ENCODE measurements around the gene SLC30A5. TPM values are rescaled to one million over a fixed set of nuclear protein-coding genes. Genes with fewer than 3 reads are reported as not detected.
A peak's percentile ranks its signal among the peaks of the same experiment; 100 is the strongest.
"Not testable (repeated sequence)": the region's sequence is repeated elsewhere in the genome, so short reads cannot be mapped to it uniquely, and the experiment has no call there.

The SLC30A5 gene
- total RNA-seq, 1 donor from 2014 or later = 60.8 TPM

- Mint-ChIP-seq H3K4me3 (no peak overlapping the region), H3K27me3 (ENCODE audit: insufficient read depth) (no peaks in the 10 kb centered on the region), H3K27ac (no peak overlapping the region), H3K9me3 (no peaks in the 10 kb centered on the region), H3K36me3 (ENCODE audit: low read depth) (no peaks in the 10 kb centered on the region), H3K4me1 (ENCODE audit: low read depth) (peaks cover 12% of the 10 kb centered on the region)
- DNase-seq (ENCODE audit: low spot score) = no peak
- intact Hi-C loops (cut with micrococcal nuclease) = no loop called here
These were observed 10.4 kb upstream of the SLC30A5 start for GRCh38 chr5:69083412-69083811.

- intact Hi-C loops (cut with micrococcal nuclease) = no loop called here
- DNase-seq (ENCODE audit: low spot score) = no peak
- H3K27me3 Mint-ChIP-seq (ENCODE audit: insufficient read depth) = no peaks in the 10 kb centered on the region
- no peaks in the 10 kb centered on the region for H3K36me3 Mint-ChIP-seq (ENCODE audit: low read depth)
- H3K27ac Mint-ChIP-seq = no peak overlapping the region
- H3K9me3 Mint-ChIP-seq = no peaks in the 10 kb centered on the region
- no peak overlapping the region for H3K4me3 Mint-ChIP-seq
- peaks cover 12% of the 10 kb centered on the region for H3K4me1 Mint-ChIP-seq (ENCODE audit: low read depth)
These were observed 9.6 kb upstream of the SLC30A5 start for GRCh38 chr5:69084195-69084594.

DNA sequence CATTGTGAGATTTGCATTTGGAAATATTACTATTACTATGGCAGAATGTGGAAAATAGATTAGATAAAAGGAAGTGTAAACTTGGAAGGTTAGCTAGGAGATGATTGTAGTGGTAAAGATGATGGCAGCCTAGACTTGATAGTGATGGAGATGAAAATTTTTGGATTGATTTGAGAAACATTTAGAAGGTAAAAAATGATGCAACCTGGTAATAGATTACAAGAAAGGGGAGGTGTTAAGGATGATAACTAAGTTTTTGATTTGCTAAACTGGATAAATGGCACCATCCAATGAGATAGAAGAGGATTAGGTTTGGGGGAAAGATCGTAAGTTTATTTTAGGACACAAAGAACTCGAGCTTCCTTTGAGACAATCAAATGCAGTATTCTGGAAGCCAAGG, 8.9 kb upstream of the SLC30A5 start:
- intact Hi-C loops (cut with micrococcal nuclease) = no loop called here
- no peak for DNase-seq (ENCODE audit: low spot score)
- Mint-ChIP-seq H3K9me3 (no peaks in the 10 kb centered on the region), H3K27ac (no peak overlapping the region), H3K4me3 (no peak overlapping the region), H3K36me3 (ENCODE audit: low read depth) (no peaks in the 10 kb centered on the region), H3K4me1 (ENCODE audit: low read depth) (peaks cover 12% of the 10 kb centered on the region), H3K27me3 (ENCODE audit: insufficient read depth) (no peaks in the 10 kb centered on the region)

DNA sequence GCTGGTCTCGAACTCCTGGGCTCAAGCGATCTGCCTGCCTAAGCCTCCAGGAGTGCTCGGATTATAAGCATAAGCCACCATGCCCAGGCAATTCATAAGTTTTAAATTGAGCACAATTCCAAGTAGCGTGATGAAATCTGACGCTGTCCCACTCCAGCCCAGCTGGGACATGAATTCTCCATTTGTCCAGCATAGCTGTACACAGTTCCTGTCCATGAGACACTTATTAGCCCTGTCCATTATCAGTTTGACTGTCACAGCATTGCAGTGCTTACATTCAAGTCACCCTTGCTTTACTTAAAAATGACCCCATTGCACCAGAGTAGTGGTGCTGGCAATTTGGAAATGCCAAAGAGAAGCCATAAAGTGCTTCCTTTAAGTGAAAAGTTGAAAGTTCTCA, 7.6 kb upstream of the SLC30A5 start:
- no peaks in the 10 kb centered on the region for H3K36me3 Mint-ChIP-seq (ENCODE audit: low read depth)
- peaks cover 15% of the 10 kb centered on the region for H3K4me1 Mint-ChIP-seq (ENCODE audit: low read depth)
- H3K27ac Mint-ChIP-seq = no peak overlapping the region
- no peak overlapping the region for H3K4me3 Mint-ChIP-seq
- no peaks in the 10 kb centered on the region for H3K9me3 Mint-ChIP-seq
- intact Hi-C loops (cut with micrococcal nuclease) = no loop called here
- no peak for DNase-seq (ENCODE audit: low spot score)
- H3K27me3 Mint-ChIP-seq (ENCODE audit: insufficient read depth) = no peaks in the 10 kb centered on the region

- H3K27ac Mint-ChIP-seq; H3K27me3 Mint-ChIP-seq (ENCODE audit: insufficient read depth); H3K36me3 Mint-ChIP-seq (ENCODE audit: low read depth); DNase-seq (ENCODE audit: low spot score); H3K4me3 Mint-ChIP-seq; H3K9me3 Mint-ChIP-seq; intact Hi-C loops (cut with micrococcal nuclease): not testable (repeated sequence)
- peaks cover 25% of the 10 kb centered on the region for H3K4me1 Mint-ChIP-seq (ENCODE audit: low read depth)
These were observed 5.8 kb upstream of the SLC30A5 start for GRCh38 chr5:69088006-69088405.

DNA sequence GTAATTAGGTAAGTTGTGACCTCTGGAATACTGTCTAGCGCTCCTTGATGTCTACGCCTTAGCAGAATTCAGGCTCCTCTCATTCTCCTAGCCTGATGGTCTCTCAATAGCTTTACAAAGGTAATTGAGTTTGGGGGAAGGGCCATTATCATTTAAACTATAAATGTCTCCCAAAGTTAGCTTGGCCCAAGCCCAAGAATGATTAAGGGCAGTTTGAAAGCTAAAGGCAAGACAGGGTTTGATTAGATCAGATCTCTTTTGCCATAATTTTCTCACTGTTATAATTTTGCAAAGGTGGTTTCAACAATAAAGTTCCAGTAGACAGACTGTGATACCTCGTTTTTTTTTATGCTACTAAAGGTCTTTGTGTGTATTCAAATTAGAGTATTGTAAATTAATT, 3.7 kb upstream of the SLC30A5 start:
- H3K4me3 Mint-ChIP-seq = no peak overlapping the region
- H3K27ac Mint-ChIP-seq = no peak overlapping the region
- no peaks in the 10 kb centered on the region for H3K9me3 Mint-ChIP-seq
- peaks cover under 1% of the 10 kb centered on the region for H3K36me3 Mint-ChIP-seq (ENCODE audit: low read depth)
- intact Hi-C loops (cut with micrococcal nuclease) = no loop called here
- H3K27me3 Mint-ChIP-seq (ENCODE audit: insufficient read depth) = no peaks in the 10 kb centered on the region
- peaks cover 21% of the 10 kb centered on the region for H3K4me1 Mint-ChIP-seq (ENCODE audit: low read depth)
- DNase-seq (ENCODE audit: low spot score) = no peak

GRCh38 chr5:69091771-69092170, 2.0 kb upstream of the SLC30A5 start:
- Mint-ChIP-seq H3K36me3 (ENCODE audit: low read depth) (peaks cover 7% of the 10 kb centered on the region), H3K4me3 (no peak overlapping the region), H3K4me1 (ENCODE audit: low read depth) (peaks cover 31% of the 10 kb centered on the region), H3K27me3 (ENCODE audit: insufficient read depth) (no peaks in the 10 kb centered on the region), H3K9me3 (no peaks in the 10 kb centered on the region), H3K27ac (no peak overlapping the region)
- intact Hi-C loops (cut with micrococcal nuclease) = loop anchor here (2.0 kb wide), 1 partner anchor 877 kb away; the partner anchor contains the start of gene PIK3R1
- DNase-seq (ENCODE audit: low spot score) = no peak

GRCh38 chr5:69092969-69093368, 845 bp upstream of the SLC30A5 start:
- H3K36me3 Mint-ChIP-seq (ENCODE audit: low read depth) = peaks cover 14% of the 10 kb centered on the region
- no peak for DNase-seq (ENCODE audit: low spot score)
- peaks cover 36% of the 10 kb centered on the region for H3K4me1 Mint-ChIP-seq (ENCODE audit: low read depth)
- peak overlapping the region; percentile 88 for H3K27ac Mint-ChIP-seq
- H3K9me3 Mint-ChIP-seq = no peaks in the 10 kb centered on the region
- intact Hi-C loops (cut with micrococcal nuclease) = loop anchor here (1.0 to 2.0 kb wide), 9 partner anchors 50 to 878 kb away; partner anchors contain the start of genes AK6, CCDC125, CCNB1 and CDK7
- no peak overlapping the region for H3K4me3 Mint-ChIP-seq
- H3K27me3 Mint-ChIP-seq (ENCODE audit: insufficient read depth) = no peaks in the 10 kb centered on the region

DNA sequence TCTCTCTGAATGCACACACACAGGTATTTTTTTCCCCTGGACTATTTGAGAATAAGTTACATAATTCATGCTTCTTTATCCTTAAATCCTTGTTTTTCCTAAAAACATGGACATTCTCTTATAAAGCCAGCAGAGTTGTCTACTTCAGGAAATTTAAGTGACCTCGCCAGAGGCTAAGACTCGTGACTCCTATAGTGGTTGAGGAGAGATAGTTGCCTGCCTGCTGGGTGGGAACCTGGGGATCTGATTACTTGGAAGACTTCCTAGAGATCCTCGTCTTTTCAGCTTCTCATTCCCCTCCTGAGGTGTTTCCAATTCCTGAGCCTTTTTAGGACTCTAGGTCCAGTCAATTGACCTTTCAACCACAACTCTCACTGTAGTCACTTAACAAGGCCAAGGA, 5.5 kb downstream of the SLC30A5 start:
- peaks cover 23% of the 10 kb centered on the region for H3K36me3 Mint-ChIP-seq (ENCODE audit: low read depth)
- H3K27ac Mint-ChIP-seq = no peak overlapping the region
- H3K27me3 Mint-ChIP-seq (ENCODE audit: insufficient read depth) = no peaks in the 10 kb centered on the region
- no peak for DNase-seq (ENCODE audit: low spot score)
- H3K9me3 Mint-ChIP-seq = no peaks in the 10 kb centered on the region
- intact Hi-C loops (cut with micrococcal nuclease) = no loop called here
- H3K4me3 Mint-ChIP-seq = no peak overlapping the region
- H3K4me1 Mint-ChIP-seq (ENCODE audit: low read depth) = peaks cover 32% of the 10 kb centered on the region

GRCh38 chr5:69103521-69103920, 9.7 kb downstream of the SLC30A5 start:
- Mint-ChIP-seq H3K4me3 (no peak overlapping the region), H3K27ac (no peak overlapping the region), H3K4me1 (ENCODE audit: low read depth) (peaks cover 19% of the 10 kb centered on the region), H3K27me3 (ENCODE audit: insufficient read depth) (no peaks in the 10 kb centered on the region), H3K9me3 (no peaks in the 10 kb centered on the region), H3K36me3 (ENCODE audit: low read depth) (peaks cover 32% of the 10 kb centered on the region)
- DNase-seq (ENCODE audit: low spot score) = no peak
- intact Hi-C loops (cut with micrococcal nuclease) = no loop called here

GRCh38 chr5:69105996-69106906, 12.4 kb downstream of the SLC30A5 start:
- intact Hi-C loops (cut with micrococcal nuclease) = no loop called here
- H3K9me3 Mint-ChIP-seq = no peaks in the 10 kb centered on the region
- no peak overlapping the region for H3K4me3 Mint-ChIP-seq
- no peak for DNase-seq (ENCODE audit: low spot score)
- H3K27ac Mint-ChIP-seq = no peak overlapping the region
- peaks cover 6% of the 10 kb centered on the region for H3K4me1 Mint-ChIP-seq (ENCODE audit: low read depth)
- peaks cover 46% of the 10 kb centered on the region for H3K36me3 Mint-ChIP-seq (ENCODE audit: low read depth)
- H3K27me3 Mint-ChIP-seq (ENCODE audit: insufficient read depth) = no peaks in the 10 kb centered on the region

DNA sequence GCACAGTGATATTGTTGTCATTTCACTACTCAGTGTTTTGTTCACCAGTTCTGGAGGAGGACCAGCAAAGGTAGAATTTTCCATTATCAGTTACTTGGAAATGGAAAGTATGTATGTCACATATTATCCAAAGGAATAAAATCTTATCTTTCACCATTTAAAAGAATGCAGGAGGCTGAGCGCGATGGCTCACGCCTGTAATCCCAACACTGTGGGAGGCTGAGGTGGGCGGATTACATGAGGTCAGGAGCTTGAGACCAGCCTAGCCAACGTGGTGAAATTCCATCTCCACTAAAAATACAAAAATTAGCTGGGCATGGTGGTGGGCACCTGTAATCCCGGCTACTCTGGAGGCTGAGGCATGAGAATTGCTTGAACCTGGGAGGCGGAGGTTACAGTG, 14.6 kb downstream of the SLC30A5 start:
- intact Hi-C loops (cut with micrococcal nuclease); H3K9me3 Mint-ChIP-seq; DNase-seq (ENCODE audit: low spot score); H3K4me1 Mint-ChIP-seq (ENCODE audit: low read depth); H3K4me3 Mint-ChIP-seq; H3K27me3 Mint-ChIP-seq (ENCODE audit: insufficient read depth): not testable (repeated sequence)
- H3K36me3 Mint-ChIP-seq (ENCODE audit: low read depth) = peaks cover 46% of the 10 kb centered on the region
- H3K27ac Mint-ChIP-seq = peak overlapping the region; percentile 5

- Mint-ChIP-seq H3K9me3 (no peaks in the 10 kb centered on the region), H3K27me3 (ENCODE audit: insufficient read depth) (no peaks in the 10 kb centered on the region), H3K27ac (no peak overlapping the region), H3K4me3 (no peak overlapping the region), H3K4me1 (ENCODE audit: low read depth) (no peaks in the 10 kb centered on the region), H3K36me3 (ENCODE audit: low read depth) (peaks cover 30% of the 10 kb centered on the region)
- intact Hi-C loops (cut with micrococcal nuclease) = no loop called here
- no peak for DNase-seq (ENCODE audit: low spot score)
These were observed 20.0 kb downstream of the SLC30A5 start for GRCh38 chr5:69113851-69114250.
